Frontal cortex (tissue), 4 donors: ENCODE results near the gene GPR21. TPM values are rescaled to one million over a fixed set of nuclear protein-coding genes. Genes with fewer than 3 reads are reported as not detected.

ENCODE experiments used
- DNase-seq, 2 donors: peaks; one replicate each; pipeline ENCODE4 v3.0.0; 2012; ENCODE audit warnings: low spot score in 2 of 2
- FAIRE-seq: peaks from 2 replicates; lab custom pipeline; 2012; peaks lifted over from hg19 to GRCh38; lab: Jason Lieb, UNC
- total RNA-seq: library from RNA; depleted of rRNA; stranded (reverse); fragments of >200 nt; gene quantifications from one replicate; pipeline ENCODE4 v1.2.3, GENCODE V29; 2014
- donor health status: control.
- donor health status: control.
- donor health status: control.

Gene GPR21
- total RNA-seq, 1 donor from 2014 or later, result 28.9 TPM

DNA sequence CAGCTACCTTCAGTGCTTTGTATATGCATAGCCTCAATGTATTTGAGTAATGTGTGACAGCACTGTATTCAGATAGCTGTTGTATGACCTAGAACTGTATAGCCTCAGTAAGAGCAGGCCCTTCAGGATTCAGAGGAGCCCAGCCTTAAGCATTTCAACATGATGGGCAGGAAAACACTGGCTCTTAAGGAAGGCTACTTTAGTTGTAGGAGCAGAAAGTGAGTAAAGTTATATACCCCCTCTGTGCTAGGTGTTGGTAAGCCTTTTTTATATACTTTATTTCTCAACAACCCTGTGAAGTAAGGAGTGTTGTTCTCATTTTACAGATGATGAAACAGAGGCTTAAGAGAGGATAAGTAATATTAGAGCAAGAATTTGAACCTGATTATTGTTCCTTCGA lies 1.5 kb upstream of the GPR21 start:
- no peak for DNase-seq
- FAIRE-seq, result no peak

DNA sequence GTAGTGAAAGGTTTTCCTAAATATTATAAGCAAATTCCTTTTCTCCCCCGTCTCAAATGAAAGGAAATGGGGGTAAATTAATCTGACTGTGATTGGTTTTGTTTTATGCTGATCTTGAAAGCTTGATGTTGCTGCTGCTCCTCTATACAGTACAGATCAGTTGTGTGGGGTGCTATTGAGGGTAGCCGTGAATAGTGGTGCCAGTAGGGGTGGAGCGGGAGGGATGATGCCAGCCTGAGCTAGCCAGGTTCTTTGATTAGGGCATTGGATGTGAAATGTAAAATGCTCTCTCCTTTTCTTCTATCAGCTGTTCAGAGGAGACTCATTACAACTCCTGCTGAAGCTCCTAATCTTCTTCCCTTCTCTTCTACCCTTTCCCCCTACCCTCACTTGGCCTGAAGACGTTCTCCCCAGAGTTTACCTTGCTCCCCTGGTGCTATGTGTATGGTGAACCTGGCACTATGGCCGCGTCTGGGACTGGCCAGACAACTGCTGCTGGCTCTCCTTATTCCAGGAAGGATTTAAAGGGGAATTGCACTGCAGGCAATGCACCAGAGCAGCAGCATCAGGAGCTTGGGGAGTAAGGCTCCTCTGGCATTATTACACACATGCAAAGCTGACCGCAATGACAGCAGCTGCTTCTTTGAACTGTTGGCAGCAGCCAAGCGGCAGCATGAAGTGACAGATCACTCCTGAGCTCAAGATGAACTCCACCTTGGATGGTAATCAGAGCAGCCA lies 566 bp downstream of the GPR21 start:
- DNase-seq (no peak), FAIRE-seq (no peak)

DNA sequence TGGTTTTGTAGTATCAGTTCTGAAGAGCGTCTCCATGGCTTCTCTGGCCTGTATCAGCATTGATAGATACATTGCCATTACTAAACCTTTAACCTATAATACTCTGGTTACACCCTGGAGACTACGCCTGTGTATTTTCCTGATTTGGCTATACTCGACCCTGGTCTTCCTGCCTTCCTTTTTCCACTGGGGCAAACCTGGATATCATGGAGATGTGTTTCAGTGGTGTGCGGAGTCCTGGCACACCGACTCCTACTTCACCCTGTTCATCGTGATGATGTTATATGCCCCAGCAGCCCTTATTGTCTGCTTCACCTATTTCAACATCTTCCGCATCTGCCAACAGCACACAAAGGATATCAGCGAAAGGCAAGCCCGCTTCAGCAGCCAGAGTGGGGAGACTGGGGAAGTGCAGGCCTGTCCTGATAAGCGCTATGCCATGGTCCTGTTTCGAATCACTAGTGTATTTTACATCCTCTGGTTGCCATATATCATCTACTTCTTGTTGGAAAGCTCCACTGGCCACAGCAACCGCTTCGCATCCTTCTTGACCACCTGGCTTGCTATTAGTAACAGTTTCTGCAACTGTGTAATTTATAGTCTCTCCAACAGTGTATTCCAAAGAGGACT lies 1.5 kb downstream of the GPR21 start:
- FAIRE-seq (no peak), DNase-seq (no peak)

DNA sequence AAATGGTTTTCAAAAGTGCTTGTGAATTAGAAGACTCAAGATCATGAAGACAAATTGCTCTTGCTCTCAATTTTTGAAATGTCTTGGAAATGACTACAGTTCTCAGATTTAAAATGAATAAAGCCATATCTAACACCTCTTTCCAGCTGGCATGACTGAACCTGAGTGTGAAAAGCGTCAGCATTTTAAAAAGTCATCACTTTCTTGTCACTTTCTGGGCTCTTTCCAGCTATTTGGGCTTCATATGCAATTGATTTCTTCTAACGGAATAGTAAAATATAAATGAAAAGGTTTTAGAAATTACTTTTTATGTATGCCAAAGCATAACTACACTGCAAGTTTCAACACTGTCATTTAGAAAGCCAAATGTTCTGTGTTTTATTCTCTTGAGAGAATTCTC lies 2.3 kb downstream of the GPR21 start:
- no peak for FAIRE-seq
- DNase-seq, result no peak

DNA sequence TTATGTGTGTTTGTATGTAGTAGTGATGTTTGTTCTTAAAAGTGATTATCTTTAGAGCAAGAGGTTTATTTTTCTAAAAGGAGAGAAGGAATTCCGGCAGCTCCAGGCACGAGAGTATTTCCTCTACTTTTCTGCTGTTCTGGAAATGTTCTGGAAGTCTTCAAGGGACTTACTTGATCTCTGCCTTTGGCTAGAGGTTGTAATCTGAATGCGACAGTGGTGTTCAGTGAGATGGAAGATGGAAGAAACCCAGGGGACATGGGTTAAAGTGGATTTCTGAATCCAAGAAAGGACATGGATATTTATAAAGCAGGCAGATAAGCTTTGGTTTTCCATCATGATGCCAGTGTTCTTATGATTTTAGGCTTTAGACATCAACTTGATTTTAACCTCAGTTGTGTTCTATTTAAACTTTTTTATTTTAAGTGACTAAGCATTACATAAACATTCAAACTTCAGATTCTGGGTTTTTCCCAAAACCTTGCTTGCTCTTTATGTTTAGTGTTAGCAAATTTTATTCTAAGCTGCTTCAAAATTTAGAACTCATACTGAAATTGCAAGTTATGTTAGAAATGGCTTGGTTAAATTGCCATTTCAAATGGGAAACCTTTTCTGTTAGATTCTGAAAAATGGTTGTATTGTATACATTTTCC lies 3.6 kb downstream of the GPR21 start:
- FAIRE-seq, result no peak
- DNase-seq, result no peak

DNA sequence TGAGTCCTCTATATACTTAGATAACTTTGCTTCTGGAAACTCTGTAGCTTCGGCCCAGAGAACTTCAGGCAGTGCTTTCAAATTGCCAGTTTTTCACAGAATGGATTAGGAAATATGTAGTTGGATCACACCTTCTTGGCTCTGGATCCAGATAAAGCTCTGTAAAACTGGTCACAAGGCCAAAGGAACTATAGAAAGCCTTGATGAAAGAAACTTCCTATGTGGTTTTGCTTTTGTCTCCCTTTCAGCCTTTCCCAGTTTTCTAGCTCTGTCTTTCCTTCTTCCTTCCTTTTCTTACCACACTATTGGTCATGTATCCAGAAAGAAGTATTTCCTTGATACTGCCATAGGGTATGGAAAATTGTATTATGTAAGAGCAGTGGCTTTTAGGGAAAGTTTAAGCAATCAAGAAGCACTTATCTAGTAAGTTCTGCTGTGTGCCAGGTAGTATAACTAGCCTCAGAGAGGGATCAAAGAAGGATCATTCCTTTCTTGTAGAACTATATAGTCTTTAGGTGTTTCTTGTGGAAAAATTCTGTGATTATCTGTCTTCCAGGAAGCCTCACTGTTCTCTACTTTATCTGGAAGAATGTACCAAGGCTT lies 6.3 kb downstream of the GPR21 start:
- no peak for FAIRE-seq
- no peak for DNase-seq

DNA sequence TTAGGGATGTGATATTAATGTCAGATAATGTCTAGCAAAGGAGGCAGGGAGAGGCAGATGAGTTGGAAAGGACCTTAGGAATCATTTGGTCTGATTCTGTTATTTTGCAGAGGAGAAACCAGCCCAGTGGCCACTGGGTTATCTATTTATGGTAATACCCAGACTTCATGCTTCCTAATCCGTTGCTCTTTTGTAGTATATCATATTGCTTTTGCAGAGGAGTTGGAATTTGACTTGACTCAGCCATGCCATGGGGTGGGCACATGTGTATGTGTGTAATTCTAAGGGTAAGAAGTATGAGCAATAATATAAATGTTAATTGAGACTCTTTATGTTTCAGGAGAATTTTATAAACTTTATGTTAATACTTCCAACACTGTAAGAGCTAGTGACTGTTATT lies 7.3 kb downstream of the GPR21 start:
- DNase-seq, result no peak
- FAIRE-seq, result no peak

DNA sequence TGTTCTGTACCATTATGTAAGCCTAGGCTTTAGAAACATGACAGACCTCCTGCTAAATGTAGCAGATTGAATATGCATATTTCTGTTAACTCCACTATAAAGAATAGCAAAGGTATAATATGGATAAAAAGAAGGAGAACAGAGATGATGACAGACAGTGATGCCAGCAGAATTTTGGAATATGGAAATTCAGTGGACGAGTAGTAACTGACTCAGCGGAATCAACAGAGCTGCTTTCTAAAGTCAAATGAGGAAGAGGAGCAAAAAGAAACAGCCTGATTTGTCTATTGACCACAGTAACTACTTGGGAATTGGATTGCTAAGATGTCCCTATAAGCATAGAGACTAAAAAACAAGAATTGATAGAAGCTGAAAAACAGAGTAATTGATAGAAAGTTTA lies 8.0 kb downstream of the GPR21 start:
- no peak for FAIRE-seq

DNA sequence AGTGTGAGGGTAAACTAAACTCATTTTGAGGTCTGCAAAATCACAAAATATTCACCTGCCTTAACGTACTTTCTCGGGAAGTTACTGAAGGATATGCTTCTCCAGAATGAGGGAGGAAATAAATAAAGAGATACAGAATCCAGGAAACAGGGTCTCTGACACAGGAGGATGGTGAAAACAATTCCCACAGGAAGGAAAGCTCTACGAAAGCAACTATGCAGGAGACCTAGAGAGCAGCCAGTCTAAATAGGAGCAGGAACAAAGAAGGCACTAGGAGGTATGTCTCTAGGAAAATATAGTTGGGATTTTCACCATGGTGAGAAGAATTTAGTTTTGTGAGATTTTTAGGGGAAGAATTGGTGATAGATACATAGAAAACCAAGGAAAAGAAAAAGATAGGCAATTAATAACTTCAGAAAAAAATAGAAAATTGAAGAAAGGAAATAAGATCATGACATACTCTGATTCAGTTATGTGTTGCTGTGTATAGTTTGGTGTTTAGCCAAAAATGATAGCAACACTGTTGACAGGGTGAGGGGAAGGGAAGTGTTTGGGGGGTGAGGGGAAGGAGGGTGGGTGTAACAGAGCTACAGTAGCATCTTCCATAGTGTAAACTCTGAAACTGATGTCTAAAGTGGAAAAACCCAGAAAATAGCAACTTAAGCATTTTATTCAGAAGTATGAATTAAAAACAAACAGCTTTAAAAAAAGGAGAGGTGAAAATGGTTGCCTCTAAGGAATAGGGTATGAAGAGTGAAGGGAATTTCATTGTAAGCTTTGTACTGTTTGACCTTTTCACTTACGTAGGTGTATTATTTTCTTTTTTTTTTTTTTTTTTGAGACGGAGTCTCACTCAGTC lies 9.8 kb downstream of the GPR21 start:
- FAIRE-seq (no peak), DNase-seq (no peak)

More for the DNA sequence above, 8.0 kb downstream of the GPR21 start:
- no peak for DNase-seq

DNA sequence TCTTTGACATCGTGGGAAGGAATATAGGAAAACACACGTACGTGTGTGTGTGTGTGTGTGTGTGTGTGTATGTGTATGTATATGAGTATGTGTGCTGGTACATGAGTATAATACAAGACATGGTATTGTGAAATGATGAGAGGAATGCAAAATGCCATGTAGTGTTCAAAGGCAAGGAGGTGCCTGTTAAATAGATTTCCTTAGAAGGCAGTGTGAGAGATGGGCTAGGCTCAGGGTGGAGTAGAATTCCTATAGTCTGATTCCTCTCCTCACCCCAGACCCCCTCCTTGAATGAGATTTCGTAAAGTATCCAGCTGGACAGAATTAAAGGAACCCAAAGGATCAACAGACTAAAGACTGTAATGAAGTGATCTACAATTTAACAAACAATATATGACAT lies 11.1 kb downstream of the GPR21 start:
- DNase-seq (no peak), FAIRE-seq (no peak)

DNA sequence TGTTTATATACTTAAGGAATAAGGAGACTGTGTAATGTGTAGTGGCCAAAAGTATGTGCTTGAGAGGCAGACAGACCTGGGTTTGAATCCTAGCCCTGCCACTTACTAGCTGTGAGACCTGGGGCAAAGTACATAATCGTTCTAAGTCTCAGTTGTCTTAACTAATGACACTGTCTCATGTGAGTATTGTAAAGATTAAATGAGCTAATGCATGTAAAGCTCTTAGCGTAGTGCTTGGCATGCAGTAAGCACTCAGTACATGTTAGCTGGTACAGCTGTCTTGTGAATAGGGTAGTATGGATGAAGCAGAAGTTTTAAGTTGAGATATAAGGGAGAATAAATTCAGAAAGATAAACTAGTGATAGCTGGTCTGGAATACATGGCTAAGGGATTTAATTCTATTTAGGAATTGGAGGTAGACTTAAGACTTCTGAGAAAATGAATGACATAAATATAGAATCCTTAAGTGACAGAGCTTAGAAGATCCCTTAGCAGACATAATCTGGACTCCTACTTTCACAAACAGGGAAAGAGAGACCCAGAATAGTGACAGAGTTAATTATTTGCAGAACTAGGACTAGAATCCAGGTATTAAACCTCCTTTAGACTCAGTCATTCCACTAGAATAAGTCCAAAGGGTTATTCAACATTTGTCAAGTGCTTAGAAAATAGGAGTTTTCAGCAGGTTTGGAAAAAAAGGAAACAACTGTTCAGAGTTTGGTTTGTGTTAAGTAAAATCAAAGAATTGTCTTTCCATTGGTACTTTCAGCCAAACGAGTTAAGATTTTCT lies 13.1 kb downstream of the GPR21 start:
- FAIRE-seq, result no peak
- DNase-seq, result no peak

DNA sequence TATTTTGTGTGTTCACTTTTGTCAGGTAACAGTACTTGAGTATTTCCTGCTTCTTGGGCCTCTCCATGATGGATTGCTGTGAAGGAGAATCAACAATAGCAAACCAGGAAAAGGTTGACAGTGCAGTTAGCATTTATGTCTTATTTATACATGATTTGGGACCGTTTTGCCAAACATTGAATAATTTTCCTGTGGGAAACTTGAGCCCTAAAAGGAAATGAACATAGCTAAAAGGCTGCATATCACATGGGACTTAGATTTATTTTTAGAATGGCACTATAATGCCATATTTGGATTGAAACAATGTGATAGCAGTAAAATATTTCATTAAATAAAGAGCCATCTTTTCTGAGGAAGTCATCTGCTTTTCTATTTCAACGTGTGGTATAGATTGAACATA lies 15.3 kb downstream of the GPR21 start:
- no peak for FAIRE-seq
- no peak for DNase-seq

DNA sequence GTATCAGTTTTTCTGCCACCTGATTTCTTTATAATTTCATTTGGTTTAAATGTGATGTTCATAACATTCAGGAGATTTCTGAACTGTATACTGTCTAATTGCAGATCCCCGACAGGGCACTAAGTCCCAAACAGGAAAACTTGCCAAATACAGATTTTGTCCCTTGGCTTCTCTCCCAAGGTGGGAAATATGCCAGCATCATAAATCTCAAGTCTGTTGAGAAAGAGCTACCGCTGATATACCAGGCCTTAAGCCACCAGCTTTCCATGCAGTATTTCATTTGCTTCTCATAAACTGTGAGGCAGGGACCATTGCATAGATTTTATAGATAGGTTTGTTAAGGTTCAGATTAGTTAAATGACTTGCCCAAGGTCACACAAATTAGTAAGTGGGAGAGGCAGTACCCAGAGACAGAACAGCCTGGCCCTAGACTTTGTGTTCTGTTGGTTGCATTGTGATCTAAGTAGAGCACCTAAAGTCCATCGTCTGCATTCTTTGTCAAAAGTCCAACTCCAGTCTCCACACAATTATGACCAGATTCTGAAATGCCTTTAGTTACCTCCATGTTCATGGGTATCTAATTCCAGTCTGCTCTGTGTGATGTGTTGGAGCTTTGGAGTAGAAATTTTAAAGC lies 16.2 kb downstream of the GPR21 start:
- no peak for DNase-seq
- no peak for FAIRE-seq

DNA sequence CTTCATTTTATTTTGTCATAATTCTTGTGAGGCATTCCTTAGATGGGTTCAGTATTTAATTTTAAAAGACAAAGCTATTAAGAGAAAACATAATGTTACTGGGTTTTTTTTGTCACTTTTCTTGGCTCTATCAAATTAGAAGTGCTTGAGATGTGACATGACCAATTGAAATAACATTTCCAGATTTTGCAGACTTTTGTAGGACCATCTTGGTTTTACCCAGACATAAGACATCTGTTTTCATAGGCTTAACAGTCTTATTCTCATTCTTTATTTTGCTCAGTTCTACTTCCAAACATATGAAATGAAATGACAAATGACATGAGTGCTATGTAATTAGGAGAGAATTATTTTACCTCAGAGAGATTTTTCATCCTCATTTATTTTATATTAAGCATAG lies 19.6 kb downstream of the GPR21 start:
- DNase-seq (no peak), FAIRE-seq (no peak)

DNA sequence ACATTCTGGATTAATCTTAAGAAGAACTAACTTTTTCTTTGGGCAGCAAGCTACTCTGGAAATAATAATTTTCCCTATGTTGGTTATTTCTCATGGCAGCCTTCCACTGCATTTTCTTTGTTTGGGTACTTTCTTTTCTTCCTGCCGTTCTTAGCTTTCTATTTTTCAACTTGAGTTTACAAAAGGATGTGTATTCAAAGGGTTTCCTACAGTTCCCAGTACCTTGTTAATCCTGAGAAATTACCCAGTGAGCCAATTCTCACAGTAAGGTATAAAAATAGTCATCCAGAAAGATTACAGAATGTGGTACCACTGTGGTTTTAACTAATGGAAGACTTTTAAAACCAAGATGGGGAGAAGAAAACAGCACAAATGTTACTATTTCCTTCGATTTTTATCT lies 20.2 kb downstream of the GPR21 start:
- FAIRE-seq (no peak), DNase-seq (no peak)

DNA sequence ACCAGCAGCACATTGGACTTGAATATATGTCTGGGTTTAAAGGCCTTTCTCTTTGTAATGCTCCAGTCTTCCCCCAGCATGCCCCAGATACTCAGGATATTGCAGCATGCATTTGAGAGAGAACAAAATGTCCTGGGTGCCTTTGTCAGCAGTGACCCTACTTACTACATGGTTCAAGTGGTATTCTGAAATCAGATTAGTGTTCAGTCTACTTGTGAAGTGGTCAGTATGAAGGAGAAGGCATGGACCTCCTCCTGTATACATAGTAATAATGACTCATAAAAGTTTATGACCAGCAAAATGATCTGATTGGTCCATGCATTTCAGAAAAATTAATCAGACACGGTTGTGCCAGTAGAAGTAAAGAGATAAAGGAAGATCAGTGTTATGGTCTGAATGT lies 25.4 kb downstream of the GPR21 start:
- no peak for DNase-seq
- no peak for FAIRE-seq

DNA sequence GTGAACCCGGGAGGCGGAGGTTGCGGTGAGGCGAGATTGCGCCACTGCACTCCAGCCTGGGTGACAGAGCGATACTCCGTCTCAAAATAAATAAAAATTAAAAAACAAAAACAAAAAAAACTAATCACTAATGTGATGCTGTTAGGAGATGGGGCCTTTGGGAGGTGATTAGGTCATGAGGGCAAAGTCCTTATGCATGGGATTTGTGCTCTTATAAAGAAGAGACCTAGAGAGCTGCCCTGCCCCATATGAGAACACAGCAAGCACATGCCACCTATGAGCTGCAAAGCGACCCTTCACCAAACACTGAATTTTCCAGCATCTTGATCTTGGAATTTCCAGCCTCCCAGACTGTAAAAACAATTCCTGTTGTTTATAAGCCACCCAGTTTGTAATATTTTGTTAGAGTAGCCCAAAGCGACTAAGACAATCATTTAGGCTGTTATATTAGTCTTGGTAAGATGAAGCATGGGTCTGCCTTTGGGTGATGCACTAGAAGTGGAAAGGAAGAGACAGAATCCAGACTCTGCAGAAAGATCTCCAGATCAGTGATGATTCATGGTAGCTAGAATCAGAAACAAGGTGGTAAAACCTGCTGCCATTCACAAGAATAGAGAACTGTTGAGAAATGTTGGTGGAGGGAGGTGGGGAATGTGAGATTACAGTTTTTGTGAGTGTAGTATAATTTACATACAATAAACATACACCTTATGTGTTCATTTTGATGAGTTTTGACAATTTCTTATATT lies 26.2 kb downstream of the GPR21 start:
- FAIRE-seq (no peak), DNase-seq (no peak)

DNA sequence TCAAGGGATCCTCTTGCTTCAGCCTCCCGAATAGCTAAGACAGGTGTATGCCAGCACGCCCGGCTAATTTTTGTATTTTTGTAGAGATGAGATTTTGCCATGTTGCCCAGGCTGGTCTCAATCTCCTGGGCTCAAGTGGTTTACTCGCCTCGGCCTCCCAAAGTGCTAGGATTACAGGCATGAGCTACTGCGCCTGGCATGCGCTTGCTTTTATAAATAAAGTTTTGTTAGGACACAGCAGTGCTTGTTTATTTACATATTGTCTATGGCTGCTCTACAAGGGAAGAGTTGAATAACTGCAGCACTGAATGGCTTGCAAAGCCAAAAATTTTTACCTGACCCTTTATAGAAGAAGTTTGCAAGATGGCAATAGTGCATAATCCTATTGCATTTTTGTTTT lies 27.7 kb downstream of the GPR21 start:
- DNase-seq (no peak), FAIRE-seq (no peak)
